Right lobe of liver (tissue), 6 donors: Measurements from ENCODE around the gene GLT1D1. TPM values are rescaled to one million over a fixed set of nuclear protein-coding genes. Genes with fewer than 3 reads are reported as not detected.

Experiments used
- ATAC-seq, 4 donors: fragments of 200-7000 bp; cut with Tn5 transposase; one replicate each; pipeline ENCODE4 v1.9.1; 2020; ENCODE audit warnings: mild to moderate bottlenecking in 4 of 4, moderate library complexity in 4 of 4
- DNase-seq, 3 donors: peaks; one replicate each; pipeline ENCODE4 v3.0.0-alpha.2; 2020
- H3K27ac ChIP-seq, 3 donors: fragments of 200-600 bp; one replicate each; pipeline ENCODE4 v1.8.0; 2022
- H3K27me3 ChIP-seq, 2 donors: fragments of 200-600 bp; one replicate each; pipeline ENCODE4 v1.8.0; 2022
- H3K36me3 ChIP-seq, 4 donors: fragments of 200-600 bp; sonication (generic) in 1 of 4; one replicate each; pipeline versions ENCODE4 v1.5.1 to v1.8.0; 2017 to 2022; ENCODE audit warnings: control low read depth in 1 of 4
- H3K4me1 ChIP-seq, 4 donors: fragments of 200-600 bp; sonication (generic) in 1 of 4; one replicate each; pipeline versions ENCODE4 v1.5.1 to v1.8.0; 2017 to 2022; ENCODE audit warnings: control low read depth in 1 of 4
- H3K4me3 ChIP-seq, 3 donors: fragments of 200-600 bp; one replicate each; pipeline ENCODE4 v1.8.0; 2022
- H3K9me3 ChIP-seq, 4 donors: fragments of 200-600 bp; sonication (generic) in 1 of 4; one replicate each; pipeline versions ENCODE4 v1.5.1 to v1.8.0; 2017 to 2022; ENCODE audit warnings: control low read depth in 1 of 4
- CTCF ChIP-seq, 4 donors: fragments of 200-600 bp in 3 of 4; fragments of 450-650 bp in 1 of 4; IDR thresholded peaks; one replicate each; pipeline versions ENCODE4 v1.5.1 to v1.8.0; 2016 to 2022; ENCODE audit warnings: antibody characterized with exemption in 4 of 4, mild to moderate bottlenecking in 2 of 4
- POLR2A ChIP-seq: fragments of 450-650 bp; IDR thresholded peaks from one replicate; pipeline ENCODE4 v1.6.1; 2017; ENCODE audit warnings: antibody characterized with exemption, mild to moderate bottlenecking
- WGBS: methylation state at CpG from one replicate; pipeline ENCODE4 v1.1.6; 2018; ENCODE audit warnings: low coverage, low lambda C conversion rate; ENCODE audit not compliant: insufficient coverage; ENCODE audit errors: missing lambda C conversion rate; 5-methylcytosine and 5-hydroxymethylcytosine counted together
- intact Hi-C, 2 donors: fragments of 100-400 bp; cut with DNase I; formaldehyde crosslinking; loops; one replicate each; pipeline versions ENCODE4 v1.11.2 to v1.14.1; 2022
- total RNA-seq, 6 experiments: library from RNA; depleted of rRNA in 2 of 6; stranded (reverse); fragments of >200 nt in 2 of 6; fragmentation: NEBNext Ultra II Directional in 3 of 6; extraction: Animal tissue kit (Norgen Biotek cat#: 25700) in 3 of 6; gene quantifications; one replicate each; pipeline versions ENCODE4 v1.1.0 to v1.2.4, GENCODE V29; 2016 to 2023
- donor health status: DM: no; HTN: yes; CAD: no.
- donor health status: DM: no; HTN: no; CAD: no.
- donor health status: DM: no; HTN: no; CAD: no.
- donor health status: DM: no; HTN: yes; CAD: no.
- donor health status: DM: no; HTN: yes; CAD: no.

GLT1D1 gene
- total RNA-seq, 6 experiments from 2014 or later, result 14.9 to 21.9 (median 20.2) TPM

GRCh38 chr12:128823916-128824839 lies 29.1 kb upstream of the GLT1D1 start, which contains the start of gene SLC15A4:
SLC15A4 (minus strand) TSS chr12:128823958; CDS start chr12:128823943, 15 bp downstream.
- ATAC-seq, result peak; percentile 96 to 98 (median 97)
- DNase-seq, result peak; percentile 99
- TF ChIP-seq POLR2A (peak; percentile 96), CTCF (IDR thresholded peaks at IDR 0.05) (peak; percentile 11 to 36 (median 16))
- Histone ChIP-seq H3K27ac (peak within 1 kb of the TSS; percentile 88 to 92 (median 89)), H3K4me3 (peak within 1 kb of the TSS; percentile 64 to 93 (median 77)), H3K9me3 (no peaks in the 10 kb centered on the region), H3K36me3 (no peaks in the 10 kb centered on the region), H3K27me3 (no peaks in the 10 kb centered on the region), H3K4me1 (peaks cover 0 to 20% (median 6%) of the 10 kb centered on the region in 4 donors)
- intact Hi-C loops, result no loop called here
- 3% methylated on average over 28 of the region's 63 CpGs for WGBS

DNA sequence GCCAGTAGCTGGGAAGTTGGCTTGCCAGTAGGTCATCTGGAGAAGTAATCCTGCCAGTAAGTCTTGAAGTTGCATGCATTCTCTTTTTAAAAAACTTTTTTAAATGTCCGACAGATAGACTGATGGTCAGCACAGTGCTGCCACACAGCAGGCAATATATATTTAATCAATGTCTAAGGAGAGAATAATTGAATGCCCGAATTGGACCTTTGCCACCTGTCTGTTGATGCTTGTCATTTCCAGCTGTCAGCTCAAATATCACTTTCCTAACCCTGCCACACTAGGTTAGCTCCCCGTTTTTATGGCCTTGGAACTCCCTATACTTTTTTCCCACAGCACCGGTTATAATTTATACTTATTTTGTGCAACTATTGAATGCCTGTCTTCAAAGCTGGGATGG lies 27.4 kb upstream of the GLT1D1 start:
- H3K27me3 ChIP-seq, result no peaks in the 10 kb centered on the region
- ATAC-seq, result no peak
- WGBS, result 84% methylated on average over 4 of the region's 4 CpGs
- H3K9me3 ChIP-seq, result no peaks in the 10 kb centered on the region
- intact Hi-C loops, result no loop called here
- H3K36me3 ChIP-seq, result no peaks in the 10 kb centered on the region
- no peak overlapping the region for H3K27ac ChIP-seq
- H3K4me1 ChIP-seq, result peaks cover 0 to 20% (median 6%) of the 10 kb centered on the region in 4 donors
- no peak overlapping the region for H3K4me3 ChIP-seq
- TF ChIP-seq POLR2A, result no peak
- no peak for TF ChIP-seq CTCF (IDR thresholded peaks at IDR 0.05)
- no peak for DNase-seq

- H3K27me3 ChIP-seq, result no peaks in the 10 kb centered on the region
- no peaks in the 10 kb centered on the region for H3K9me3 ChIP-seq
- H3K27ac ChIP-seq, result no peak overlapping the region
- H3K36me3 ChIP-seq, result no peaks in the 10 kb centered on the region
- peaks cover 0 to 6% (median 2%) of the 10 kb centered on the region in 4 donors for H3K4me1 ChIP-seq
- TF ChIP-seq CTCF (IDR thresholded peaks at IDR 0.05) (no peak), POLR2A (no peak)
- intact Hi-C loops, result no loop called here
- no peak for ATAC-seq
- WGBS, result 86% methylated on average over 2 of the region's 2 CpGs
- H3K4me3 ChIP-seq, result no peak overlapping the region
- no peak for DNase-seq
Measured at GRCh38 chr12:128827724-128828123, 25.6 kb upstream of the GLT1D1 start.

GRCh38 chr12:128829861-128830504 lies 23.3 kb upstream of the GLT1D1 start:
- H3K9me3 ChIP-seq, result no peaks in the 10 kb centered on the region
- no peak overlapping the region for H3K4me3 ChIP-seq
- ATAC-seq (peak; percentile 52 to 81 (median 64)), DNase-seq (peak in 1 of 3 donors; percentile 42)
- 43% methylated on average over 5 of the region's 8 CpGs for WGBS
- TF ChIP-seq CTCF (IDR thresholded peaks at IDR 0.05), result no peak
- no peak for TF ChIP-seq POLR2A
- H3K36me3 ChIP-seq, result no peaks in the 10 kb centered on the region
- H3K27me3 ChIP-seq, result no peaks in the 10 kb centered on the region
- H3K27ac ChIP-seq, result no peak overlapping the region
- H3K4me1 ChIP-seq, result no peaks in the 10 kb centered on the region
- intact Hi-C loops, result no loop called here
